NCI-H2171 treated with DMSO at 0.1 percent for 48 hours (cell line): Measurements from ENCODE around the gene ZNF248.

Source experiments
- DNase-seq: peaks from one replicate; lab custom pipeline; 2025; lab: John Stamatoyannopoulos, UW

Gene ZNF248

DNA sequence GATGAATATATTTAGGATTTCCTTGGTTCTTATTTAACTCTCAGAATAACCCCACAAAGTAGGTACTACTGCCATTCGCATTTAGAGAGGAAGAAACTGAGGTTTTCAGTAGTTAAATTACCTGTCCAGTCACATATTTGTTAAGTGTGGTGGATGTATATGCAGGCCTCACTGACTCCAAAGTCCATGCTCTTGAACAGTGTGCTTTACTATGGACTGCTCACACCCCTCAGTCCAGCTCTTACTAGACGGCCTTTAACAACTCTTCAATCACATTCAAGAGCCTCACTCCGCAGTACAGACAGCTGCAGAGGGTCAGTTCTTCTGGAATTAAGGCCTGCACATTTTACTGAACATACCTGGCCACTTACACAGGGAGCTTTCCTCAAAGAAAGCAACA is 36.2 kb downstream of the ZNF248 start:
- DNase-seq, result no peak

DNA sequence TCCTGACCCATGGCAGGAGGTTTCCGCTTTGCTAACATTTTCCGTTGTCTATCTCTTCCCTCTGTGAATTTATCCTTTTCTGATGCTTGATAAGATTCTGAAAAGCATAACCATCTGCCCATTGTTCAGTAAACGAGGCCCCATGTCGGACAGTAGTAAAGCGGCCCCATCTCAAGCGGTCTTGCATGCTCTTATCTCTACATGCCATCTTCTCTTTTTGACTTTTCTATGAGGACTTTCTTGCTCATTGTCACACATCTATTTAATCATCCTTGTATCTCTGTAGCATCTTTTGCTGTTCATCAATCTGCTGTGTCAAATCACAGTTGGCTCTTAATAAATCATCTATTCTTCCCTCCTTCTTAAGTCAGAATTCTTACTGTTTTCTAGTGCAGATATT is 37.6 kb downstream of the ZNF248 start:
- no peak for DNase-seq

DNA sequence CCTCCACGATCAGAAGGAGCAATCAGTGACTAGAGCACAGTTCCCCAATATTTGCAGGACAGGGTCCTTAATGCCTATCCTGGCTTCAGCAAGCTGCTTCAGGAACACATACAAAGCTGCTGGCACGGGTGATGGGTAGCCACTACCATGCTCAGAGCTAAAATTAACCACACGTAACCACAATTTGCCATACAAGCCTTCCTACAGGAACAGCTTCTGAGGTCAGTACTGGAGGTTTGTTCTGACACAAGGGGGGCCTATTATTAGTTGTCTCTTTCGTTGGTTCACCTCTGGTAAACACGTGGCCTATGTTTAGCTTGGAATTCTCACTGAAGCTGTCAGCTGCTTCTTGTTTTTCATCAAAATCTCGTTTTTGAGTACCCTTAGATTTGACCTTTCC is 41.1 kb downstream of the ZNF248 start:
- no peak for DNase-seq

DNA sequence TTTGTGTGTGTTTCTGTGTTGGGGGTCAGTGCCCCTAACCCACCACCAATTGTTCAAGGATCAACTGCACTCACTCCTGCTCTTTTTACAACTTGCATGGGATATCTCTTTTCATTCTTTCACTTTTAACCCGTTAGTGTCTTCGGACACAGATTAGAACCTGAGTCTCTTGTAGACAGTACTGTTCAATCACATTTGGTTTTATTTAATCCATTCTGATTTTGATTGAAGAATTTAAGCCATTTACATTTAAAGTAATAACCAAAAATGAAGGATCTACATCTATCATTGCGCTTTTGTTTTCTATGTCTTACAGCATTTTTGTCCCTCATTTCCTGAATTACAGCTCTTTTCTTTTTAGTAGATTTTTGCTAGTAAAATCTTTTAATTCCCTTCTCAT is 43.6 kb downstream of the ZNF248 start:
- DNase-seq, result no peak

DNA sequence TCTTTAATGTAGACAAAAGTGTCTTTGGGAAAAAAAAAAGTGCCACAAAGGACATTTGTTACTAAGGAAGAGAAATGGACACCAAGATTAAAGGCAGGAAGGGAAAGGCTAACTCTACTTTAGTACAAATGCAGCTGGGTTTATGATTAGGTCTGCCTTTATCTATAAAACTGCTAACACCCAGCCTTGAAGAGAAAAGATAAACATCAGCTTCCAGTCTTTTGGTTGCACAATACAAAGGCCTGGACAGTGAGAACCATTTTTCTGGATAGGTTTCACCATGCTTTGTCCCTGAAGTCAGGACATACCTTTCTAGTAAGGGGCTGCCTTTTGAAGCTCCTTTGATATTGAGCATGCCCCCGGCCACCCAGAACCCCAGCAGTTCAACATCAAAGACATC is 45.1 kb downstream of the ZNF248 start:
- DNase-seq, result no peak

DNA sequence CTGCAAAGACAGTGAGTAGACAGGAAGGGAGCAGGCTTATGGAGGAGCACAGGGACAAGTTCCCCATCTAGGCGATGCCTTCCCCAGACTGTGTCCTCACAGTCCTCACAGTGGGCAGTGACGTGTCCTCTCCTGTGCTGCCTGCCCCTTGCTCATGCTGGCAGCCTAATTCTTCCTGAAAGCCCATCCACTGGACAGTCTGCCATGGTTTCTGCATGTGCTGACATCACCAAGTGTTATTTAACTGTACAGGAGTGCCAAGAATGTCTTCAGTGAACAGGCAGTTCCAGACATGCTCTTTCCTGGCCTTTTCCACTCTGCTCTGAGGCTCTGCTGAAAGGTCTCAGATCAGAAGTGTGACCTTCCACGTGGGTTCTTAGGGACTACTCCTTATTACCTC is 54.1 kb downstream of the ZNF248 start:
- DNase-seq, result no peak

DNA sequence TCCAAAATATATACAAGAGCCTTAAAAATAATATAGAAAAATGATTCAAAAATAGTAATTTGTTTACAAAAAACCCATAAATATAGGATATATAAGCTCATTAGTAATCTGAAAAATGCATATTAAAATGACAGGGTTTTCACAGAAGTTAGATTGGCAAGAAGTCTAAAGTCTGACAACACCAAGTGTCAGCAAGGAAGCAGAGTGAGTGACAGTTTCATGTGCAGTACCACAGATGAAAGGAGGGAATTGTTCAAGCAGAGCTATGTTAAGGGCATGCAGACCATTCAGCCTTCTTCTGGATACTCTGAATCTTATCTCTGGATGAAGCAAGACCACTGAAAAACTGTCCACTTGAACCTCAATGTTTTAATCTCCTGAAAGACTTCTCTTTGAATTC is 55.9 kb downstream of the ZNF248 start:
- DNase-seq, result no peak

DNA sequence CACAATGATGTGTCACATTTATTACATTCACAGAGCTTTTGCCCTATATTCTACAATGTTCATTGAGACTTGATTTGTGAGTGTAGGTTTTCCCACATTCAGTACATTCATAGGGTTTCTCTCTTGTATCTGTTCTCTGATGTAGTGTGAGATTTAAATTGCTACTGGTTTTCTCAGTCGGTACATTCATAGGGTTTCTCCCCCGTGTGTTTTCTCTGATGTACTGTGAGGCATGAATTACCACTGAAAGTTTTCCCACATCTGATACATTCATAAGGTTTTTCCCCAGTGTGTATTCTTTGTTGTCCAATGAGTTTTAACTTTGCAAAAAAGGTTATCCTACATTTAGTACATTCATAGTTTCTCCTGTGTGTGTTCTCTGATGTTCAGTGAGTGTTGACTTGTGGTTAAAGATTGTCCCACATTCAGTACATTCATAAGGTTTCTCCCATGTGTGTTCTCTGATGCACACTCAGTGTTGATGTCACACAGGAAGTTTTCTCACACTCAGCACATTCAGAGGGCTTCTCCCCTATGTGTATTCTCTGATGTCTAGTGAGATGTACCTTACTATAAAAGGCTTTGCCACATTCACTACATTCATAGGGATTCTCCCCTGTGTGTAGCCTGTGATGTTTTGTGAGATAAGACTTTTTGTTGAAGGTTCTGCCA is 63.0 kb downstream of the ZNF248 start:
- no peak for DNase-seq

DNA sequence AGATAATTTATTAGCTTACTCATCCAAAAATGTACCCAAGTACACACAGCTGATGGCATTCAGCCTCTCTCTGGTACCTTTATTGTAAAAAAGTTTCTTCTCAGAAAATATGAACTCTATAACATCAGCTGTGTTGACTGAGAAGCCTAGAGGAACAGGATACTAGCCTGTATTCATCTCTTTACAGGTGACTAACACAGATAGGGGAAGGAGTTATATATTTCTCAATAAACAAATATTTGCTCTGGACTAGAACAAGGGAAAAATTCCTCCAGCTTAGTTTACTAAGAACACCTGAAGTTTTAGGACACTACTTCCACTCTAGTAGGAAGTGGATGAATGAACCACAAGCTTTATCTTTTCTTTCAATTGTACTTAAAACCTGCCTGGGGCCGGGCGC is 67.8 kb downstream of the ZNF248 start:
- DNase-seq, result no peak

DNA sequence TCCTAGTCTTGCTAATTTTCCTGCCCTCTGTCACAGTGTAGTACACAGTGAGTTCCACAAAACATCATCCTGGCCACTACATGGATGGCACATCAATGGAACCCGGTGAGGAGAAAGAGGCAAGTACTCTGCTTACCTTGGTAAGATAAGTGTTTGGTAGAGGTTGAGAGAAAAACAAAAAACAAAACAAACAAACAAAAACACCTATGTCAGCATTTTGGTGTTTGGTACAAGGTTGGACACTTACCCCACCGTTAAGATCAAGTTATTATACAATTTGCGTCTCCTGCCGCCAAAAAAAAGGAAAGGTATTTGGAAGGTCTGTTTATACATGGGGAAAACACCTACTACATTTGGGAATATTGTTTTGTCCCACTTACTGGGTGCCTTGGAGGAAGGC is 72.7 kb downstream of the ZNF248 start:
- DNase-seq, result no peak

DNA sequence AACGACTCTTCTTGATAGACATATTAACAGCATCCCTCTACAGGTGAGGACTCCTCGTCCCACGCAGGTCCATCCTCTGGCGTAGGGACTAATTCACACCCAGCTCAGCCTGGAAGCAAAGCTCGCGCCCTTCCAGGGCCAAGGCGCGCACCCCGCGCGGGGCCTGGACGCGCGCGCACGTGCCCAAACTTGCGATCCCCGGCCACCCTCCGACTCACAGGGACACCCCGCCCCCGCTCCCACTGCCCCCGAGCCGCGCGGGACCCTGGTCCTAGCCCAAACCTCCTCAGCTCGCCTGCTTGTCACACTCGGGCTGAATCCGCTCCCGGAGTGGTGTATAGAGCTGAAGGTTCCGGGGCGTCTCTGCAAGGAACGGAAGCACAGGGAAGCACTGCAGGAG is 76.9 kb downstream of the ZNF248 start:
- DNase-seq, result no peak

DNA sequence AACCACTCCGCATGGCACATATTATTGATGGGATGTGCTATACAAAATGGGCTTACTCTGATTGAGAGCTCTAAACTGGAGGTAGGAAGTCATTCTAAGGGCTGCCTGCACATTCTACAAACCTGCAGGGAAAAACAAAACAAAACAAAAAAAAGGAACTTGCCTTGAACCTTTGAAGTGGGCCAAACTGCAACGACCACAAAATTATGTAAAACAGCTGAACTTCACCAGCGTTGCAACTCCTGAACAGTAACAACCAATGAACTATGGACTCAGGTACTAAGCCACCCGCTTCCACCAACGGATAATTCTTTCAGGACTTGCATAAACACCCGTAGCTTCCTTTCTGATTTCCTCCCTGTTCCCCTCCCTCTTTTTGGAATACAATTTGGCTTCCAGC is 80.4 kb downstream of the ZNF248 start:
- no peak for DNase-seq

DNA sequence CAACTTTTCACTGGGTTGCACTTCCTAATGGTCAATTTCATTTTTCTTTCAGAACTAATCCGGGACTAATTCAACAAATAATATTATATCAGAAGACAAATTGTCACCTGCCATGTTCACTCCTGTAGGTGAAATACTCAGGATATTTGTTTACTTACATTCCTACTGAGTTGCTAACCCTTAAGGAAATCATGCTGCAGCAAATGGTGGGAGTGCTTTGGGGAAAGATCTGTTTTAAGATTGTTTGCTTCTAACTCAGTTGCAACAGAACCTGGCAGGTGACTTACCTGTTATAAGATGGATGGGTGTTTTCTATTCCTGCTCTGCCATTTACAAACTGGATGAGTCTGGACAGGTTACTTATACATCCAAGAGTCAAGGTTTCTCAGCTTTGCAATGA is 81.8 kb downstream of the ZNF248 start:
- DNase-seq, result no peak

DNA sequence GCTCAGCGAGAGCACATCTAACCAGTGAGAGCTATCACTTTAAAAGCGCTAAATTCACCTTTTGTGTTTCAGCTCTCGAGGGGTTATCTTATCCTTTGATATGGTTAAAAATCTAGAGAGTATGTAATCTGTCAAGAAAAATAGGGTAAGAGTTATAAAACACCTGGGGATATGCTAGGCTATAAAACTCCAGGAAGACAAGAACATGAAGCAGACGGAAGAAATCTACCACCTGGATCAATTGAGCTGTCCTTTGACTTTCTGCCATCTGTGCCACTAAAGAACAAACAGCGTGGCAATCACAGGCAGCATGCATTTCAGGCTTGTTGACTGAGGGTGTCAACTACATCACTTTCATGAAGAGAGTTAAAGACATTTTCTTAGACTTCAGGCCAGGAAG is 83.1 kb downstream of the ZNF248 start:
- DNase-seq, result peak; percentile 23

DNA sequence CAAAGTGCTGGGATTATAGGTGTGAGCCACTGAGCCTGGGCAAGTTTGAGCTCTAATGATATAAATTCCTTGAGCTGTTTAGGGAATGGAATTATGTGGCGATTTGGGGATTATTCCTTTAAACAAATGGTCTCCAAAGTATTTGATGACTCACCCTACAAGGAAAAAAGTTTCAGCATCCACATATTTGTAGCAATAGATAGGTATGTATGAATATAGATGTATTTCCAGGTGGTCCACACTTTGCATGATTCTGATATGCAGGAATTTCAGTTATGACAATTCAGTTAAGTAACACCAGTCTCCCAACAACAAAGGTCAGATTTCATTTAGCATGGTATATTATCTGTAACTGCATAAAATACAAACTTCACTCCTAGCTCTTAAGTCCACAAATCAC is 92.2 kb downstream of the ZNF248 start:
- no peak for DNase-seq

DNA sequence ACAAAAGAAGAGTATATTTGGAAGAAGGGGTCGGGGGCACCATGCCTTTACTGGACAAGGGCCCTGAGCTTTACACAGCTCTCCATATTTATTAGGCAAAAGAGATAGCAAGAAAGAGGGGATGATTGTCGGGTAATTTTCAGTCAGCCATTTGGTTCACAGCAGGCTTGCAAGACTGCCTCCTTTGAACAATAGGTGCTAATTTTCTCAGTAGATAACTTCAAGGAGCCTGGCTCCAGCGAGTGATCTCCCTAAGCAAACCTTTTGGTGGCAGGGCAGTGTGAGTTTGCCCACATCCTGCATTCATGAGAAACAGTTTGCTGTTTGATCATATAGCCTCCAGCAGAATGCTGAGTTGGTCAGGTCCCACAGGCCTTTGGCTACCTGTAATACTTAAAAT is 94.3 kb downstream of the ZNF248 start:
- DNase-seq, result no peak

DNA sequence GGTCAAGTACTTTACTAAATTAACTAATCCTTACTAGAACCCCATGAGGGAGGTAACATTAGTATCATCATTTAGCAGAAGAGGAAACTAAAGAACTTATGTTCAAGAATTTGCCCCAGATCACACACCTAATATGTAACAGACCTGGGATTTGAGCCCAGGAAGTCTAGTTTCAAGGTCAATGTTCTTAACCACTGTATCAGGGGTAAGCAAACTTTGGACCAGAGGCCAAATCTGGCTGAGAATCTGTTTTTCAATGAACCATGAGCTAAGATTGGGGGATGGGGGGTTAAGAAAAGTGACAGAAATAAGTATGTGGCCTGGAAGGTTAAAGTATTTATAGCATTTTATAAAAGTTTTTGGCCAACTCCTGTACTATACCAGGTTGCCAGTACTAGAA is 95.1 kb downstream of the ZNF248 start:
- no peak for DNase-seq

DNA sequence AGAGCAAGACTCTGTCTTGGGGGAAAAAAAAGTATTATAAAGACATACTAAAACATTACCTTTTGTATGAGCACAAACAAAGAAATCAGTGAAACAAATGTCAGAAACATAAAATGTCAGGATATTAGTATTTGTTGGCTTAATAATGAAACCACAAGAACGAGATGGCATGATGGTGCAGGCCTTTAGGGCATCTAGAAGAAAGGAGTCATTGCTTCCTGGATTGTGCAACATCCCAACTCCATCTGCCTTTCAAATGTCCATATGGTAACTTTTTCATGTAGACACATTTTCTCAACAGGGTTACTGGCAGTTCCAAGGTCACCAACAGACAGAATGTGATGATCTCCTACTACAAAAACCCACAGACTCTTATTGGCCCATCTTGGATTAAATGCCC is 96.6 kb downstream of the ZNF248 start:
- no peak for DNase-seq

DNA sequence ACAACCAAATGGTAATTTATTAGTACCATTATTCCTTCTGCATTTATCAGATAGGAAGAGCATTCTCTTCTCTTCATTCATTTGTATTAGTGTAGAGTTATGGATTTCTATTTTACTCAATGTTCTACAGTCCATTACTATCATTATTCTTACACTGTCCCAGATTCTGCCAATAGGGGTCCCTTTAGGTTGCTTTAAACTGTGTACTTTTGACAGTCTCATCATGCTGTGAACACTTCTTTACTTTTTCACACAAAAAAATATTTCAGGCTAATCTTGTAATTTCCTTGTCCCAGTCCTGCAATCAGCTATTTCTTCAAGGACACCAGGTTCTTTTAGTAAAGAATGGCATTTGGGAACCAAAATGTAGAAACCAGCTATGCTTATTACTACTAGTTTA is 99.3 kb downstream of the ZNF248 start:
- DNase-seq, result no peak

DNA sequence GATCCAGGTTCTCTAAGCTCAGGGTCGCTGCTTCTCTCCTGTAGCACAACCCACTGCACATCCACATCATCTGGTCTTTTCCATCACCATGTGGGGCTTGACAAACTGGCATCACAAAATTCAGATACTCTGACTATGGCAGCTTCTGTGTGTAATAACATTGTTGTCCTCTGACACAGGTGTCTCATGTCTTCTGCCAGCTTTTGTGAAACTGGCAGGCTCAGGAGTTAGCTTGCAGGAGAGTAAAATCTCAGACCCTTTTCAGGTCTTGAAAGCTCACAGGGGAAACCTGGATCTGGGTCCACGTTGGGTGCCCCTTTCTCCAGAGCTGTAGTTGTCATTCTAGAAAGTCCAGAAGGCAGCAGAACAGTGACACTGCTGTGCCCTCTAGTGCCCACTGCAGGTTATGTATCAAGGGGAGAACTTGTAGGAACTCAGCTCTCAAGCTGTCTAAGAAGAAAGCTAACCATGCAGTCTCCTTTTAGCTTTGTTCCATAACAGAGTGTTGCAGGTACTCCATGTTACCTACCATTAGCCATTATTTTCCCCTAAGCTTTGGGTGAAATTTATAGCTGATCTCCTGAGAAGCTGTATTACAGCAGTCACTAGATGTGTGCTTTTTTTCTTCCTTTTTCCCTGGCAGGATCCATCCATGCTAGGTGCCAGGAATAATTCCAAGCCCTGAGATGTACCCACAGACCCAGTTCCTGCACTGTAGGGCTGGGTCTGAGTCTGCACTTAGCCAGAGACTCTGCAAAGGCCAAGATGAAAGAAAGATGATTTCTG is 102.7 kb downstream of the ZNF248 start:
- DNase-seq, result peak; percentile 22

DNA sequence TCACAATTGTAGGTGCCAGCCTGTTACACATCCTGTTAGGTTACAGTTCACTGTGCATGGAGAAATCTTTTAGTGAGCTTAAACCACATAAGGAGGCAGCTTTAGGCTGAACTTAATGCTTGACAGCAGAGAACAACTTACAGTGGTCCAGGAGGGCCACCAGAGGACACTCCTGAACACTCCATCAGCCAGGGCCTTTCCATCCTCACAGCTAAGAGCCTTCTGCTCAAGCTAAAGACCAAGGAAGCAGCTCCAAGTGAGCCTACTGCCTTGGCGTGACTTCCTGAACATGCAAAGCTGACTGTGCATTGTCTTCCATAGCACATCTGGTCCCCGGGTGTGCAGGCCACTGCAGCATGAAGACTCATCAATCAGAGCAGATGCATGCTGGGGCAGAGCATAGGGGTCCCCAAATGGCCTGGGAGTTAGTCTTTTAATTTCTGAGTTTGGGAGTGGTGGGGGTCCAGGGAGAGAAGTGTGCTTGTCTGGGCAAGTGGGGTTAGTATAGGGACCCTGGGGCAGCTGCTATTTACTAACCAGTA is 105.0 kb downstream of the ZNF248 start:
- DNase-seq, result no peak

DNA sequence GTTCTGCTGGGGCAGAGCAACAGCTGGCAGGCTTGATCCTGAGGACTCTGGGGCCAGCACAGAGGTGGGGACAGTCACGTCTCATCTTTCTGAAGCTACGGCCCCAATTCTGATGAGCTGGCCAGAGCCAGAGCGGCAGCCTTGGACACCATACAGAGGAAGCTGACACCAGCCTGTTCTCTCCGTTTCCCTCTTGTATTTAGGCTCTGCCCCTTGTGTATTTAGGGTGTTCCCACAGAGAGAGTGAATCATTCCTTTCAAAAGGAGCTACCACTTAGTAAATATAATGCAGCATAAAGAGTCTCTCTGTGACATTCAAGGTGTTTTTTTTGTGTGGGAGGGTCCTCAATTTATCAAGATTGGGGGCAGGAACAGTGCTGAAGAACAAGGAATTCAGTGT is 109.2 kb downstream of the ZNF248 start:
- DNase-seq, result no peak

DNA sequence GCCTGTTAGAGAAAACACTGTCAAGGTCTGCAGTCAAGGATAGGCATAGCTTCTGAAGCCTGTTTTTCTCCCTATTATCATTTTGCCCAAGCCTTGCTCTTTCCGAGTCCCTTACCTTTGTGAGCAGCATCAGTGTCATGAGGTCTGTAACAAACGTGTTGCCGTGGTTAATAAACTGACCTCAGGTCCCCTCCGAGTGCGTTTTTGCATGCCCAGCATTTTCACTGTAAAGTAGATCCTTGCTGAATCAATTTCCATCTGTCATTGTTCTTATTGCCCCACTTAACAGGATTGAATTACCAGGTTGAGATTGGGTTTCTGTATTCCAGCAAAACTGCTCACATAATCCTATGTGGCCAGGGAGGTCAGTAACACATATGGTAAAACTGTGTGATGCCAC is 110.3 kb downstream of the ZNF248 start:
- peak; percentile 3 for DNase-seq

DNA sequence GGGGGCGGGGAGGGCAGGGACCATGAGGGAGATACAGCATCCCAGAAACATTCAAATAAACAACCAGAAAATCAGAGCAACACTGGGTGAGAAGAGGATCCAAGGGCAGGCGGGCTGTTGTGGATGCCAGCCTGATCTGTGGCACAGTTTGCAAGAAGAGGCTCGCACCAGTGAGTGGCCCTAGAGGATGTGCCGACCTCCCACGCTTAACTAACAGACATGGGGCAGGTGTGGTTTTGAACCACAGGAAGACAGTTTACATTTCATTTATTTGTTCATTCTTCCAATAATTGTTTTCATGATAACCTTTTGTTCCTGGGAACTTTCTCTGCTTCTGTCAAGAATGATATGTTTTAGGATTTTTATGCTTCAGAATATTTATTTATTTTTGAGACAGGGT is 115.6 kb downstream of the ZNF248 start:
- no peak for DNase-seq
